DMS114 treated with DMSO at 0.1 percent for 48 hours (cell line): ENCODE results near the gene IP6K3.
A peak's percentile ranks its signal among the peaks of the same experiment; 100 is the strongest.

Experiments
- DNase-seq: peaks from one replicate; lab custom pipeline; 2025; ENCODE audit not compliant: unreplicated experiment; lab: John Stamatoyannopoulos, UW

IP6K3 gene

GRCh38 chr6:33707771-33708170, 38.9 kb downstream of the IP6K3 start:
- no peak for DNase-seq

GRCh38 chr6:33705955-33706725, 40.6 kb downstream of the IP6K3 start:
- DNase-seq = no peak

GRCh38 chr6:33705268-33705885, 41.3 kb downstream of the IP6K3 start:
- no peak for DNase-seq

DNA sequence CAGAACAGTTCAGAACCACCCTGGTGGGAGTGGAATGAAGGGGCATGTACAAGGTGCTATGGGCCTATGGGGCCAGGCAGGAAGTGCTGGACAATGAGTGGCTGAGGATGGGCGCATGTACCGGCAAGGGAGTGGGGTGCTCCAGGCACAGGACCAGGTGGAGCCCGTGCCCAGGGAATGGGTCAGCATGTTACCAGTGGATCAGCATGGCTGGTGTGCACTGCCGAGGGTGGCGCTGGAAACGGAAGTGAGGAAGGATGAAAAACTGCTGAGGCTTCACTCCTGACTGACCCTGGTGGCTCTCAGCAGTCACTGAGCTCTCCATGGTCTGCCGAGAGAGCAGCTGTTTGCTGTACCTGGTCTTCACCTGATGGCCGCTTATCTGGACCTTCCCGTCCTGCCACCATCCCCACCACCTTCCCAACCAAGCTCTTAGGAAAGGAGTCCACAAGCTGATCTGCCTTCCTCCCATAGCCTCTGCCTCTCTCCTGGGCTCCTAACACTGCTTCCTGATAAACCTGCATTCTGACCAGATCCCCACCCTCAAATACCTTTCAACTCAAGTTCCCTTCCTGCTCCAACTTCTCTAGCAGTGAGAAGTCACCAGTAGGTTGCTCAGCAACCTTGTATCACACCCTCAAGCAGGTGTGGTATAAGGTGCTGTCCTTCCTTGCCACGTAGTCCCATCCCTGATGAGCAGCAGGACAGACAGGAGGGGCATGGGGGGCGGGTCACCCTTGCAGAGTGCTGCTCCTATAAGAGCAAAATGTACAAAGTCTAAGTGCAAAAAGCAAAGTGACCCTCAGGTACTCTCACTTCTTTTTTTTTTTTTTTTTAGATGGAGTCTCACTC, 42.3 kb downstream of the IP6K3 start:
- no peak for DNase-seq

- DNase-seq = peak; percentile 32
Observed at GRCh38 chr6:33702345-33702977, 44.2 kb downstream of the IP6K3 start.

GRCh38 chr6:33700391-33701050, 46.2 kb downstream of the IP6K3 start:
- peak; percentile 69 for DNase-seq

DNA sequence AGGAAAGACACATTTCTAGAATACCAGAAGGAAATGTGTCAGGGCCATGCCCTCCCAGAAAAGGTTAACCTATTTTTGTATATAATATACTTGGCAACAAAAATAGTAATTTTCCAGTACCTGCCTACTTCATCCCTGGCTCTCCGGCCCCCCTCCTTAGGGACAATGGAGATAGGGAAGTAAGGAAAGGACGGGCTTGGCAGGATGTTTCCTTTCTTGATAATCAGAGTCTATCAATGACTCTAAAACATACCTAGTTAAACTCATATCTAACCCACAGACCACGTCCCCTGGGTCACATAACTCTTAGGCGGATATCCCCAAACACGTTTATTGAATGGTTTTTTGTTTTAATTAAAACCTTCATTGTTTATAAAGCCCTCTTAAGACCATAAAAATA, 47.0 kb downstream of the IP6K3 start:
- DNase-seq = no peak

- DNase-seq = no peak
Observed at GRCh38 chr6:33699131-33699530, 47.6 kb downstream of the IP6K3 start.

- no peak for DNase-seq
Observed at GRCh38 chr6:33698494-33698893, 48.2 kb downstream of the IP6K3 start.

GRCh38 chr6:33697845-33698244, 48.9 kb downstream of the IP6K3 start:
- DNase-seq = no peak

GRCh38 chr6:33696548-33697518, 49.9 kb downstream of the IP6K3 start:
- no peak for DNase-seq

GRCh38 chr6:33696076-33696475, 50.6 kb downstream of the IP6K3 start:
- no peak for DNase-seq

DNA sequence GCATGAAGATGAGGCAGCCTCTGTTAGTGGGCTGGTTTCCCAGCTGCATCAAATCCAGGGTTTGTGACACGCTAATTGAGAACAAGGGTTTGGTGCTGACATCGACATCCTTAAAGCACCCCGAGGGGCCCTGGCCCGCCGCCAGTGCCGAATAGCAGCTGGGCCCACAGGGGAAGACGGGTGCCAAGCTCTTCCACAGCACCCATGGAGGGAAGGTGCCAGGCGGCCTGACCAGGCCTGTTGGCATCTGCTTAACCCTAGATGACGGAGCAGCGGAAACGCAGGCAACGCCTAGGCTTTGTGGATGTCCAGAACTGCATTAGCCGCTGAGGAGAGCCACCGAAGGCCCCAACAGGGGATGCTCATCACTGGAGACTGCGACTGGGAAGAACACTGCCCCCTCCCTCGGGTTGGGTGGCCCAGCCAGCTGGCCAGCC, 51.2 kb downstream of the IP6K3 start:
- no peak for DNase-seq

DNA sequence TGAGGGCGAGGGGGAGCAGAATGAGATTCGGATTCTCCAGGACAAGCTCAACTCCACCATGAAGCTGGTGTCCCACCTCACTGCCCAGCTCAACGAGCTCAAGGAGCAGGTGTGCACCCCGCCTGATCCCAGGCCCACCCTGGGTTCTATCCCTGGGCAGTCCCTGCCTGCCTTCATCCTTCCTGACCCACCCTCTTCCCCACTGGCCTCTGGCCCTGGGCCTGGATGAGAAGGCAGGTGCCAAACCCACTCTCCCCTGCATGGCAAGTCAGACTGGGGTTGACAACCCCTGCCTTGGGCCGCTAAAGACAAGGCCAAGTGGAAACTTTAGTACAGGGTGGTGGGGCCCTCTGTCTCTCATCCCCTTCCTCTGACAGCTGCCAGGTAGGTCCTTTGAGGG, 51.7 kb downstream of the IP6K3 start:
- DNase-seq = no peak

- no peak for DNase-seq
Observed at GRCh38 chr6:33694401-33694931, 52.2 kb downstream of the IP6K3 start.

GRCh38 chr6:33693186-33694105, 53.3 kb downstream of the IP6K3 start:
- DNase-seq = no peak

DNA sequence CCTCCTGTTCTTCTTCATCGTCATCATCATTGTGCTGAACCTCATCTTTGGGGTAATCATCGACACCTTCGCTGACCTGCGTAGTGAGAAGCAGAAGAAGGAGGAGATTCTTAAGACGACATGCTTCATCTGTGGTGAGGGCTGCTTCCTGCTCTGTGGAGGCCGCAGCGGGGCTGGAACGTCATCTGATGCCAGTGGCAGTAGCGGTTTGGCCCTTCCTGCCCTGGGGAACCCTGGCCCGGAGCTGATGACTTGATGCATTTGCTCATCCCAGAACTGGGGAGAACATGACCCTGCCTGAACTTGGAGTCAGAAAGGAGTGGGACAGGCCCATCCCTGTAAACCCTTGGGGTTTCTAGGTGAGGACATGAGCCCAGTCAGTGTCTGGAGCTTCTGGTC, 53.9 kb downstream of the IP6K3 start:
- no peak for DNase-seq

GRCh38 chr6:33692078-33692759, 54.5 kb downstream of the IP6K3 start:
- DNase-seq = no peak
